SKM-1 treated with dmso at 0.1 percent for 144 hours (cell line): ENCODE measurements around the gene S1PR2.
"Not testable (repeated sequence)": the region's sequence is repeated elsewhere in the genome, so short reads cannot be mapped to it uniquely, and the experiment has no call there.

ENCODE experiments used
- DNase-seq: peaks from one replicate; lab custom pipeline; 2025; ENCODE audit not compliant: unreplicated experiment; lab: John Stamatoyannopoulos, UW

S1PR2 gene

DNA sequence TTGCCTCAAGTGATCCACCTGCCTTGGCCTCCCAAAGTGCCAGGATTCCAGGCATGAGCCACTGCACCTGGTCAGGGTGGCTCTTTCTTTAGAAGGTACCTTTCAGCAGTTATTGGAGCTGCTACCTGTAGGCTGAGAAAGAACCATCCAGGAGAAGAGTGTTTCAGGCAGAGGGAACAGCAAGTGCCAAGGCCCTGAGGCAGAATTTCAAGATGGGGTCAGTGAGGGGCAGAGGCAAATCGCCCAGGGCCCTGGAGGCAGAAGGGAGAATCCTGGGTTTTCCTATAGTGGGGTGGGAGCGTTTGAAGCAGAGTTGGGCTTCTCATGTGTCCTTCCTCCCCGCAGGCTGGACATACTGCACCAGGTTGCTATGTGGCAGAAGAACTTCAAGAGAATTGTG, 23.1 kb upstream of the S1PR2 start:
- no peak for DNase-seq

DNA sequence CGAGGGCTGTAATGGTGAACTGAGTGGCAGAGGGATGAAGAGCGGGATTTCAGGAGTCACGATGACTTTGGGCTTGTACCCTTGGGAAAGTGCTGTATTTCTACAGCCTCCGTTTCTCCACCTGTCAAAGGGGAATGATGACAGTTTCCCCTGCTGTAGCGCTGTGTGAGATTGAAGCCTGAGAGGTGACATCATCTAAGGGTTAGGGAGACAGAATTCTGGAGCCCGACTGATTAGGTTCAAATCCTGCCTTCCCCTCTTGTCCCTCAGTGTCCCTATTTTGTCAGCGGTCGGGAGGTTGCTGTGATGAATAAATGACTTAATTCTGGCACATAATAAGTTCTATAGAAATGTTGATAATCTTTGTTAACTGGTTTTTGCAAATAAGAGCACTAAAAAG, 21.6 kb upstream of the S1PR2 start:
- DNase-seq: no peak

GRCh38 chr19:10251792-10252694, 20.9 kb upstream of the S1PR2 start, which contains the start of gene MRPL4:
TSS of gene MRPL4 (plus strand) at chr19:10252214. CDS start at chr19:10252254, 40 bp downstream.
- peak; percentile 99 for DNase-seq

DNA sequence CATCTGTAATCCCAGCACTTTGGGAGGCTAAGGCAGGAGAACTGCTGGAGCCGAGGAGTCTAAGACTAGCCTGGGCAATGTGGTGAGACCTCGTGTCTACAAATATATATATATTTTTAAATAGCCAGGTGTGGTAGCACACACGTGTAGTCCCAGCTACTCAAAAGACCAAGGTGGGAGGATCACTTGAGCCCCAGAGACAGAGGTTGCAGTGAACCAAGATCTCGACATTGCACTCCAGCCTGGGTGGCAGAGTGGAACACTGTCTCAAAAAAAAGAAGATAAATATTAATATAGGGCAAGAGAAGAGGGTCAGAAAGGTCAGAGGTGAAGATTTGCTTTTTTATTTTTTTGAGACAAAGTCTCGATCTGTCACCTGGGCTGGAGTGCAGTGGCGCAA, 15.4 kb upstream of the S1PR2 start:
- DNase-seq: no peak

DNA sequence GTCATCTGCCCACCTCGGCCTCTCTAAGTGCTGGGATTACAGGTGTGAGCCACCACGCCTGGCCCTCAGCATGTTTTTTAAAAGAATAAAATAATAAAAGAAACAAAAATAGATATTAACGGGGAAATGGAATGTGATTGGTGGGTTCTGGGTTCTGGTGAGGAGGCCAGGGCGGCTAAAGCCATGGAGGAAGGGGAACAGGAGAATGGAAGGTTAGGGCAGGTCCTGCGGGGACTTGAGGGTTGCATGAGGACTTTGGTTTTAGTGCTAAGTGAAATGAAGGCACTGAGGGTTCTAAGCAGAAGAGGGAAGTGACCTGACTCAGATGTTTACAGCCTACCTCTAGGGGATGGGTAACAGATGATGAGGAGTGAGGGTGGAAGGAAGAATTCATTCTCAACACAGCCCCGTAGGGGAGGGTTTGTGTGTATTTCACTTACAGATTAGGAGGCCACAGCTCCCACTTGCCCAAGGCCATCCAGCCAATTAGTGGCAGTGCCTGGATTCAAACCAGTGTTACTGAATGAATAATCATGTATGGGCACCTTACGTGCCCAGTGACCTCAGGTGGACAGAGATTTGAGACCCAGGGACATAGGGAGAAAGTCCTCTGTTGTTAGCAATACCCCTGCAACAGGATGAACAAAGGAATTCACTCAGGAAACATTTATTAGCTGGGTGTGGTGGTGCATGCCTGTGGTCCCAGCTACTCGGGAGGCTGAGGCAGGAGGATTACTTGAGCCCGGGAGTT, 14.2 kb upstream of the S1PR2 start:
- peak; percentile 29 for DNase-seq

DNA sequence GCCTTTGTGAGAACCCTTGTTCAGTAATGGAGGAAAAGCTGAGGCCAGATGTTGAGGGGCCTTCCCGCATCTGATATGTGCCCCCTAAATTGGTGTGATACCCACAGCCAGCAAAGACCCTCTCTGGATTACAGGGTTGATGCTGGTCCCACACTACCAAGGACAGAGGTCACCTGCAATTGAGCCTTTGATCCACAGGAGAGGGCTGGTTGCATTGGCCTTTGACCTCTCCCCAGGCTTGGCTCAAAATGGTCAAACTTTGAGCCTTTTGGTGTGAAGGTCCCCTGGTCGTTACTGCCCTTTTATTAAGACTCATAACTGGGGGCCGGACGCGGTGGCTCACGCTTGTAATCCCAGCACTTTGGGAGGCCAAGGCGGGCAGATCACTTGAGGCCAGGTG, 12.5 kb upstream of the S1PR2 start:
- DNase-seq: no peak

DNA sequence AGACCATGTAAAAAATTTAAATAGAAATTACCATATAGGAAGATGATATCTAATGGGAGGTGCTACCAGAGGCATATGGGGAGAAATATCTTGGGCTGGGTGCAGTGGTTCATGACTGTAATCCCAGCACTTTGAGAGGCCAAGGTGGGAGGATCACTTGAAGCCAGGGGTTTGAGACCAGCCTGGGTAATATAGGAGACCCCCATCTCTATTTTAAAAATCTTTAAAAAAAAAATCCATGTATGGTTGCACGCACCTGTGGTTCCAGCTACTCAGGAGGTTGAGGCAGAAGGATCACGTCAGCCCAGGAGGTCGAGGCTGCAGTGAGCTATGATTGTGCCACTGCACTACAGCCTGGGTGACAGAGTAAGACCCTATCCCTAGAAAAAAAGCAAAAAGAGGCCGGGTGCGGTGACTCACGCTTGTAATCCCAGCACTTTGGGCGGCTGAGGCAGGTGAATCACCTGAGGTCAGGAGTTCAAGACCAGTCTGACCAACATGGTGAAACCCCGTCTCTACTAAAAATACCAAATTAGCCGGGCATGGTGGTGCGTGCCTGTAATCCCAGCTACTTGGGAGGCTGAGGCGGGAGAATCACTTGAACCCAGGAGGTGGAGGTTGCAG, 10.8 kb upstream of the S1PR2 start:
- DNase-seq: not testable (repeated sequence)

- DNase-seq: no peak
These were observed 7.1 kb upstream of the S1PR2 start for GRCh38 chr19:10238172-10238783.

DNA sequence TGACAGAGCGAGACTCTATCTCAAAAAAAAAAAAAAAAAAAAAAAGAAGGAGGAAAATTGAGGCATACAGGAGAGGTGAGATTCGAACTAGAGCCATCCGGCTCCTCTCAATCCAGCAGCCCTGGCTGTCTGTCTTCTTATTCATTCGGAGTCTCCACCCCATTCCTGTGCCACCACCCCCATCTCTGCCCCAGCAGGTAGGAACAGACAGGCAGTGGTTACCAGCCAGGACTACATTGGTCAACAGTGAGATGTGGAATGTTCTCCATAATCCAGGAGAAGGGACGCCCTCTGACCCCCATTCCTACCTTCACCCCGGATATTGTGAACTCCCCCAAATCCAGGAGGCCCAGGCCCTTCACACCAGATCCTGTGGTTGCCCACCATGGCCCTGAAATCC, 6.6 kb upstream of the S1PR2 start:
- no peak for DNase-seq

DNA sequence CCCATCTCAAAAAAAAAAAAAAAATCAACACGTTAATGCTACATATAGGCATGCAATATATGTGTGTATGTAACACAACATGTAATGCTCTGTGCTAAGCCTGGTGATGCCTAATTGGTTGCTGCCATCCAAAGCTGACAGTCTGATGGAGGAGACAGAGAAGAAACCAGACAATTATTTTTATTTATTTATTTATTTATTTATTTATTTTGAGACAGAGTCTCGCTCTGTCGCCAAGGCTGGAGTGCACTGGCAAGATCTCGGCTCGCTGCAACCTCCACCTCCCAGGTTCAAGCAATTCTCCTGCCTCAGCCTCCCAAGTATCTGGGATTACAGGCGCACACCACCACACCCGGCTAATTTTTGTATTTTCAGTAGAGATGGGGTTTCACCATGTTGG, 4.3 kb upstream of the S1PR2 start:
- DNase-seq: not testable (repeated sequence)

DNA sequence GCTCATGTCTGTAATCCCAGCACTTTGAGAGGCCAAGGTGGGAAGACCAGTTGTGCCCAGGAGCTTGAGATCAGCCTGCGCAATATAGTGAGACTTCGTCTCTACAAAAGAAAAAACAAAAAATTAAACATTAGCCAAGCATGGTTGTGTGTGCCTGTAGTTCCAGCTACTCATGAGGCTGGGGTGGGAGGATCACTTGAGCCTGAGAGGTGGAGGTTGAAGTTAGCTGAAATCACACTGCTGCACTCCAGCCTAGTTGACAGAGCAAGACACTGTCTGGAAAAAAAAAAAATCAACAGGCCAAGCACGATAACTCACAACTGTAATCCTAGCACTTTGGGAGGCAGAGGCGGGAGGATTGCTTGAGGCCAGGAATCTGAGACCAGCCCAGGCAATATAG, 3.9 kb upstream of the S1PR2 start:
- DNase-seq: no peak

GRCh38 chr19:10233946-10234345, 2.8 kb upstream of the S1PR2 start:
- DNase-seq: no peak

DNA sequence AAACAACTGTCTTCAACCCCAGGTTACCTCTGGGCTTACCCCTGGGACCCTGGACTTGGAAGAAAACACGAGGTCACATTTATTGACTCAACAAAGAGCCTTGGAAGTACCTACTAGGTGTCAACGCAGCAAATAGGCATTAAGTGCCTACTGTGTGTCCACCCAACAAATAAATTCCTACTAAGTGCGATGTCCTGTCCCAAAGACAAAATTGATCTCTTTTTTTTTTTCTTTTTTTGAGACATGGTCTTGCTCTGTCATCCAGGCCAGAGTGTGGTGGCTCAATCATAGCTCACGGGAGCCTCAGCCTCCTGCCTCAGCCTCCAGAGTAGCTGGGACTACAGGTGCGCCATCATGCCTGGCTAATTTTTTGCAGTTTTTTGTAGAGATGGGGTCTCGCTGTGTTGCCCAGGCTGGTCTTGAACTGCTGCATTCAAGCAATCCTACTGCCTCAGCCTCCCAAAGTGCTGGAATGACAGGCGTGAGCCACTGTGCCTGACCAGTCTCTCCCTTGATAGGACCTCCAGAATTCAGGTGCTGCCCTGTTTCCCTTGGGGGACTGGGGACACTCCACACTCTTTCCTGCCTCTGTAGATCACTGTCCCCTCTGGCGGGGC, 589 bp upstream of the S1PR2 start:
- DNase-seq: no peak

GRCh38 chr19:10230173-10230860, 814 bp downstream of the S1PR2 start:
- DNase-seq: no peak

- peak; percentile 35 for DNase-seq
These were observed 2.2 kb downstream of the S1PR2 start for GRCh38 chr19:10228920-10229319.

- peak; percentile 49 for DNase-seq
These were observed 2.7 kb downstream of the S1PR2 start for GRCh38 chr19:10228393-10228792.

DNA sequence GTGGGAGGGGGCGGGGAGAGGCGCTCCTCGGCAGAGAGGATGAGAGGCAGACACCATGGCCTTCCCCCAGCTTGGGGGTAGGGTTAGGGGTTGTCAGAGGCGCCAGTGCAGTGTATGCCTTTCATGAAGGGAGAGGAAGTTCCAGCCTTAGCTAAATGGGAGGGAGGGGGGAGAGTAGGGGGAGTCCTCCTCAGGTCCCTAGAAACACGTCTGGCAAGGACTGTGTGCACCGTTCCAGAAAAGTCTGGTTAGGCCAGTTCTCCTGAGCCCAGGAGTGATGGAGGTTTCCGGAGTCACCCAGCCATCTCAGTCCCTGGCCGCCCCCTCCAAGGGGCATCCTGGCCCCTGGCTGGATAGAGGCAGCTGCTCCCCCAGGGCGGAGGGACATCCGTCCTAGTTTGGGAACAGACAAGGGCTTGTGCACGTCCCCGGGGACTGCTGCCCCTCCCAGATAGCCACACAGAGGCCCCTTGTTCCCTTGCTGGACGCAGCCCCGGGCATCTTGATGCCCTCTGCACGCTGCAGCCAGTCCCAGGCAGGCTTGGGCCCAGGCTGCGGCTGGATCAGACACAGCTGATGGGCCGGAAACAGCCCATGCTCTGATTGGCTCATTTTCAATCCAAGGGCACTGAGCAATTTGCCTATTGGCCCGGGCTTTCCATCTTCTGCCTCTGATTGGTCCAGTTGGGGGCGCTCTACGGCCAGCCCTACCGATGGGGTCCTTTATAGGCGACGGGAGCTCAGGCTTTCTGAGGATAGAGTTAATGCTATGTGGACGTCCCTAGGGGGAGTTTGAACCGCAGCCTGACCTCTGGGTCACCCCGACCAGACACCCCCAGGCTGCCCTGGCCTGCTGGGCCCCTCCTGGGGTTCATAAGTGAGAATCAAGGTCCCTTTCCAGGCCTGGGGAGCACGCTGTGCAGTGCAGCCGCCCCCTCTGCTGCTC, 3.8 kb downstream of the S1PR2 start:
- DNase-seq: no peak

DNA sequence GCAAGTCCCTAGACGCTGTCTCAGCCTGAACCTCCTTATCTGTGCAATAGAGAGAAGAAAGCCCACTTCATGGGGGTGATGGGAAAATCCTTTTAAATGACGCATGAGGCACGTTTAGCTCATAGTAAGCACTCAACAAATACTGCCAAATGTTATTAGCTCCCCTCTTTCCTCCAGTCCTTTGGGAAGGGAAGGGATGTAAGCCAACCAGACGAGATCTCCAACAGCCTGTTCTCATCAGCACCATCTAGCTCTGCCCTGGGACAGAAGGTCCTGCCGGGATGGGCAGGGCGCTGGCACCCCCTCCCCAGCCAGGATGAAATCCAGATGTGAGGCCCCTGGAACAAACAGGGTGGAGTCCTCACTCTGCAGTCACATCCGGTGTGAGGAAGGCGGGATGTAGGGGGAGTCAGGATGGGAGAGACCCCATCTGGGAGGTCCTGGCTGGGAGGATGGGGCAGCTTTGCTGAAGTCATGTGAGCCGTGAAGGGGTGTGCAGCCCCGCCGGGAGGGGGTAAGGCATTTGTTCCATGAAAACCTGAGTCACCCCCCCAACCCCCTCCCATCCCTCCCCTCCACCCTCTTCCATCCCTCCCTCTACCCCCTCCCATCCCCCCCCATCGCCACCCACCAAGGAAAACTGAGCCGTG, 4.6 kb downstream of the S1PR2 start:
- no peak for DNase-seq

GRCh38 chr19:10226021-10226375, 5.1 kb downstream of the S1PR2 start:
- DNase-seq: no peak
